GM12878 (cell line): ENCODE measurements around the gene OFD1. TPM values are rescaled to one million over a fixed set of nuclear protein-coding genes. Genes with fewer than 3 reads are reported as not detected.

Experiments used
- ATAC-seq: fragments of 200-7000 bp; cut with Tn5 transposase; 3 replicates; pipeline ENCODE4 v1.9.1; 2020; ENCODE audit warnings: mild to moderate bottlenecking, moderate library complexity
- BruUV-seq: library from RNA; stranded (reverse); fragments of 400-500 nt; replicated peaks from 2 replicates; lab custom pipeline; 2021; lab: Mats Ljungman, UMichigan
- CTCF ChIA-PET: fragments of 300-600 bp; sonication (Branson Sonifier 250); formaldehyde crosslinking; extraction: SDS; loops from one replicate; lab custom pipeline; 2021; ENCODE audit warnings: inconsistent platforms; lab: Yijun Ruan, JAX
- POLR2A ChIA-PET: fragments of 350-600 bp; formaldehyde crosslinking; extraction: SDS; loops from one replicate; lab custom pipeline; 2021; ENCODE audit warnings: inconsistent platforms; lab: Charles Lee
- RAD21 ChIA-PET: fragments of 300-600 bp; sonication (Branson Sonifier 250); formaldehyde crosslinking; loops from one replicate; lab custom pipeline; 2023; ENCODE audit warnings: antibody characterized with exemption; ENCODE audit not compliant: unreplicated experiment; lab: Charles Lee
- SMC1A ChIA-PET: fragments of 300-600 bp; sonication (Branson Sonifier 250); formaldehyde crosslinking; loops from one replicate; lab custom pipeline; 2023; ENCODE audit not compliant: unreplicated experiment, uncharacterized antibody; lab: Charles Lee
- DNase-seq: peaks from one replicate; pipeline ENCODE4 v3.0.0-alpha.2; 2011; ENCODE audit warnings: low read depth, low spot score
- FAIRE-seq: peaks from 3 replicates; lab custom pipeline; 2011; peaks lifted over from hg19 to GRCh38; lab: Jason Lieb, UNC
- H2AFZ ChIP-seq: 2 replicates; pipeline ENCODE4 v1.6.0; 2011; ENCODE audit warnings: low read depth, low read length, control low read depth; ENCODE audit not compliant: control insufficient read depth
- H3K27ac ChIP-seq: 2 replicates; pipeline ENCODE4 v1.5.1; 2011; ENCODE audit warnings: control low read depth; ENCODE audit not compliant: control insufficient read depth, insufficient read depth
- H3K27me3 ChIP-seq, 2 experiments: replicated peaks in 1 of 2; 2 replicates each; pipeline versions ENCODE4 v1.6.0 to v1.6.1; 2011; ENCODE audit warnings: low read length in 1 of 2; ENCODE audit not compliant: control insufficient read depth in 2 of 2, insufficient read depth in 2 of 2
- H3K36me3 ChIP-seq, 2 experiments: 2 replicates each; pipeline ENCODE4 v1.5.1; 2011; ENCODE audit warnings: low read length in 1 of 2; ENCODE audit not compliant: control insufficient read depth in 2 of 2, insufficient read depth in 2 of 2
- H3K4me1 ChIP-seq: 2 replicates; pipeline ENCODE4 v1.6.1; 2011; ENCODE audit warnings: mild to moderate bottlenecking, low read length, moderate library complexity, mixed read lengths; ENCODE audit not compliant: control insufficient read depth, insufficient read depth
- H3K4me2 ChIP-seq: 2 replicates; pipeline ENCODE4 v1.6.0; 2011; ENCODE audit warnings: control low read depth; ENCODE audit not compliant: control insufficient read depth, insufficient read depth
- H3K4me3 ChIP-seq: fragments of 200-600 bp; sonication (generic); 2 replicates; pipeline ENCODE4 v1.5.1; 2016
- H3K79me2 ChIP-seq: 2 replicates; pipeline ENCODE4 v1.6.0; 2011; ENCODE audit warnings: low read length; ENCODE audit not compliant: control insufficient read depth, insufficient read depth
- H3K9ac ChIP-seq: 2 replicates; pipeline ENCODE4 v1.8.0; 2011; ENCODE audit warnings: low read length, control low read depth, mixed read lengths; ENCODE audit not compliant: control insufficient read depth, insufficient read depth
- H3K9me3 ChIP-seq: replicated peaks from 3 replicates; pipeline ENCODE4 v1.5.1; 2011; ENCODE audit warnings: mild to moderate bottlenecking, low read length; ENCODE audit not compliant: control insufficient read depth, insufficient read depth
- H4K20me1 ChIP-seq: 2 replicates; pipeline ENCODE4 v1.6.0; 2011; ENCODE audit not compliant: control insufficient read depth, insufficient read depth
- BACH1 ChIP-seq: fragments of 450-650 bp; IDR thresholded peaks from 2 replicates; pipeline ENCODE4 v1.6.1; 2017; ENCODE audit warnings: mild to moderate bottlenecking, borderline replicate concordance
- CBX3 ChIP-seq: fragments of 200-600 bp; sonication (generic); IDR thresholded peaks from 2 replicates; pipeline ENCODE4 v1.6.1; 2016; ENCODE audit warnings: low read depth, borderline replicate concordance
- CHD4 ChIP-seq: fragments of 200-600 bp; sonication (generic); IDR thresholded peaks from 2 replicates; pipeline ENCODE4 v1.6.1; 2016; ENCODE audit warnings: mild to moderate bottlenecking
- NRF1 ChIP-seq: conservative IDR thresholded peaks from 2 replicates; pipeline ENCODE4 v1.6.1; 2011; ENCODE audit warnings: mild to moderate bottlenecking, low read depth, low read length, improper control_type of control experiment
- STAT3 ChIP-seq: IDR thresholded peaks from 2 replicates; pipeline ENCODE4 v1.6.1; 2011; ENCODE audit warnings: low read depth, low read length, improper control_type of control experiment
- TCF7 ChIP-seq: IDR thresholded peaks from 2 replicates; pipeline ENCODE4 v1.6.1; 2014; ENCODE audit warnings: antibody characterized with exemption, borderline replicate concordance
- YBX1 ChIP-seq: fragments of 450-650 bp; IDR thresholded peaks from 2 replicates; pipeline ENCODE4 v1.6.1; 2016; ENCODE audit warnings: antibody characterized with exemption
- ZNF207 ChIP-seq: fragments of 450-650 bp; IDR thresholded peaks from 2 replicates; pipeline ENCODE4 v1.6.1; 2014; ENCODE audit warnings: antibody characterized with exemption, mild to moderate bottlenecking, borderline replicate concordance
- WGBS: methylation state at CpG from one replicate; pipeline ENCODE4 v1.1.6; 2016; ENCODE audit warnings: low lambda C conversion rate; ENCODE audit not compliant: insufficient replicate concordance, insufficient coverage; ENCODE audit errors: missing lambda C conversion rate; 5-methylcytosine and 5-hydroxymethylcytosine counted together
- in situ Hi-C: fragments of 300-500 bp; cut with MboI; formaldehyde crosslinking; loops from 9 replicates; pipeline ENCODE4 v1.14.3; 2018; ENCODE audit warnings: mixed read lengths
- intact Hi-C: fragments of 100-400 bp; cut with micrococcal nuclease; formaldehyde crosslinking; loops from one replicate; pipeline ENCODE4 v1.14.2; 2022; ENCODE audit not compliant: unreplicated experiment
- polyA plus RNA-seq, 11 experiments: library from polyadenylated mRNA; depleted of rRNA in 4 of 11; unstranded in 6 of 11; stranded (reverse) in 5 of 11; fragments of >200 nt; fragmentation: Nextera tagmentation in 4 of 11; fragmentation: Illumina TruSeq in 1 of 11; extraction: Ambion mirVana in 4 of 11; extraction: Trizol in 1 of 11; gene quantifications; 1 replicate in 1 of 11; 2 replicates in 10 of 11; pipeline versions ENCODE4 v1.2.1 to v1.2.3, GENCODE V29; 2011 to 2016; ENCODE audit warnings: inconsistent platforms in 2 of 11, missing spikeins in 2 of 11, low read depth in 1 of 11
- total RNA-seq, 4 experiments: library from RNA; depleted of rRNA in 3 of 4; stranded (reverse); fragments of >200 nt in 3 of 4; fragmentation: Illumina TruSeq in 1 of 4; extraction: Trizol in 1 of 4; gene quantifications; 2 replicates each; pipeline versions ENCODE4 v1.2.1 to v1.2.3, GENCODE V29; 2013 to 2021
- TF ChIP-seq, protein P1 (sequence below): fragments of 450-650 bp; formaldehyde crosslinking; IDR thresholded peaks from 2 replicates; pipeline ENCODE4 v1.5.0; 2022; ENCODE audit warnings: mild to moderate bottlenecking, missing genetic modification characterization

Gene OFD1
- total and polyA plus RNA-seq, 10 of the 15 experiments (the other 5 are each of a cell fraction or from before 2014, with no cell fraction given) = 22.4 to 77.2 (median 34.1) TPM

- TF ChIP-seq, protein P1, sequence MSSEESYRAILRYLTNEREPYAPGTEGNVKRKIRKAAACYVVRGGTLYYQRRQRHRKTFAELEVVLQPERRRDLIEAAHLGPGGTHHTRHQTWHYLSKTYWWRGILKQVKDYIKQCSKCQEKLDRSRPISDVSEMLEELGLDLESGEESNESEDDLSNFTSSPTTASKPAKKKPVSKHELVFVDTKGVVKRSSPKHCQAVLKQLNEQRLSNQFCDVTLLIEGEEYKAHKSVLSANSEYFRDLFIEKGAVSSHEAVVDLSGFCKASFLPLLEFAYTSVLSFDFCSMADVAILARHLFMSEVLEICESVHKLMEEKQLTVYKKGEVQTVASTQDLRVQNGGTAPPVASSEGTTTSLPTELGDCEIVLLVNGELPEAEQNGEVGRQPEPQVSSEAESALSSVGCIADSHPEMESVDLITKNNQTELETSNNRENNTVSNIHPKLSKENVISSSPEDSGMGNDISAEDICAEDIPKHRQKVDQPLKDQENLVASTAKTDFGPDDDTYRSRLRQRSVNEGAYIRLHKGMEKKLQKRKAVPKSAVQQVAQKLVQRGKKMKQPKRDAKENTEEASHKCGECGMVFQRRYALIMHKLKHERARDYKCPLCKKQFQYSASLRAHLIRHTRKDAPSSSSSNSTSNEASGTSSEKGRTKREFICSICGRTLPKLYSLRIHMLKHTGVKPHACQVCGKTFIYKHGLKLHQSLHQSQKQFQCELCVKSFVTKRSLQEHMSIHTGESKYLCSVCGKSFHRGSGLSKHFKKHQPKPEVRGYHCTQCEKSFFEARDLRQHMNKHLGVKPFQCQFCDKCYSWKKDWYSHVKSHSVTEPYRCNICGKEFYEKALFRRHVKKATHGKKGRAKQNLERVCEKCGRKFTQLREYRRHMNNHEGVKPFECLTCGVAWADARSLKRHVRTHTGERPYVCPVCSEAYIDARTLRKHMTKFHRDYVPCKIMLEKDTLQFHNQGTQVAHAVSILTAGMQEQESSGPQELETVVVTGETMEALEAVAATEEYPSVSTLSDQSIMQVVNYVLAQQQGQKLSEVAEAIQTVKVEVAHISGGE (CRISPR knock-in tag) = no peak
- TF ChIP-seq YBX1 = no peak
- no peak for TF ChIP-seq TCF7
- TF ChIP-seq CHD4 = no peak
- no peak for TF ChIP-seq ZNF207
- no peak for TF ChIP-seq NRF1
- TF ChIP-seq CBX3 = no peak
These were observed 31.0 kb upstream of the OFD1 start (continued) for GRCh38 chrX:13703589-13703988.

DNA sequence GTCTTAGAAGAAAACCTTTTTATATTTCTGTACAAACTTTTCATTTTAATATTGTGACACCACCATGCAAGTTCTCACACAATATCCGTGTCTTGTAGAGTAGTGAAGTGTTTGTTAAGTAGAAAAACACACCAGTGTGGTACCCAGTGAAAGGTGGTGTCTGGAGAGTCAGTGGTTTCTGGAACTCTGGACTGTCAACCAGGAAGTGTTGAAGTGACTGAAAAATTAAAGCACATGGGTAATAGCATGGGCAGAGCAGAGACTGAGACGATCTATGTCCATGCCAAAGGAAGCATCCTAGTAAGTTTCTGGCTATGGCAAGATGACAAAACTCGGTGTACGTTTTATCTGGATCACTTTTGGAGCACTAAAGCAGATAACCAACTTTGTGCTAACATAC, 23.4 kb upstream of the OFD1 start:
- ChIA-PET POLR2A (interaction anchor here (1.0 kb wide), 1 partner anchor 32 kb away, joined by 3 read pairs; no protein-coding TSS in a partner anchor), CTCF (interaction anchor here (1.3 kb wide), 1 partner anchor 35 kb away, joined by 3 read pairs; no protein-coding TSS in a partner anchor), RAD21 (interaction anchor here (0.9 to 1.4 kb wide), 2 partner anchors 9 to 37 kb away, joined by 3 read pairs; no protein-coding TSS in a partner anchor), SMC1A (interaction anchor here (1.1 to 2.0 kb wide), 2 partner anchors 8 to 31 kb away, joined by 4 to 9 read pairs; no protein-coding TSS in a partner anchor)
- Histone ChIP-seq H3K4me3 (no peak overlapping the region), H2AFZ (no peak overlapping the region), H4K20me1 (peaks cover 5% of the 10 kb centered on the region; the same call in 1 of the 2 replicates), H3K9ac (no peak overlapping the region), H3K27ac (no peak overlapping the region), H3K4me2 (no peak overlapping the region), H3K36me3 (peaks cover 12 to 16% of the 10 kb centered on the region in 2 experiments; a peak in 3 of 4 replicates), H3K9me3 (no peaks in the 10 kb centered on the region), H3K4me1 (no peaks in the 10 kb centered on the region), H3K79me2 (peaks cover 15% of the 10 kb centered on the region), H3K27me3 (no peaks in the 10 kb centered on the region)
- 0 out of 2 replicates have a peak, but pooled peaks have one; percentile 18 for TF ChIP-seq BACH1
- TF ChIP-seq STAT3 = no peak
- FAIRE-seq (no peak), DNase-seq (no peak), ATAC-seq (peak; percentile 28; the same call in 2 of the 3 replicates)
- 70% methylated on average over 4 of the region's 4 CpGs for WGBS
- in situ Hi-C loops (no loop called here), intact Hi-C loops (no loop called here)
- no TSS peak for BruUV-seq
